Measurements from ENCODE around the gene EIF2AK2.

The EIF2AK2 gene

GRCh38 chr2:37189452-37190153, 32.8 kb upstream of the EIF2AK2 start:
- Histone ChIP-seq H3K36me3 (replicated peaks) (no peaks in the 10 kb centered on the region), H3K27me3 (ENCODE audit: low read depth) (no peaks in the 10 kb centered on the region), H3K4me3 (no peak overlapping the region), H3K9me3 (no peaks in the 10 kb centered on the region), H3K4me1 (peaks cover 9% of the 10 kb centered on the region)
- DNase-seq (ENCODE audit: low spot score in 2 of 2) = peak in 1 of 2 experiments; percentile 45
- in situ Hi-C loops (cut with MboI; ENCODE audit: low sequenced_read_pairs) = no loop called here

DNA sequence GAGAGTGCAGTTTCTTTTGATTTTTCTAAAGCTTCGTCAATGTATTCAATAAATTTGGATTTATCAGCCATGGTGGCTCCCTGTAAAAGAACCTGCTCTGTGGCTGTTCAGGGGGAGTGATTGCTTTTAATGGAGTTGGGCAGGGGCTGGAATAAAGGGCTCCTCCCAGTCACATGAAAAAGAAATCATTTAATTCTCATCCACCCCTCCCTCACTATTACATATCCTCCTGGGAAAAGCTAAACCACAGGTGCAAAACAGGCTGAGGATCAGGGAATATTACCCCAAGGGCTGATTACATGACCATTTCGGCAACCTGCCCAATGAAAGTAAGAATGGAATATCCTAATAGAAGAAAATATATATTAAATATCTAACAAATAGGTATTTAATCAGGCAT, 31.8 kb upstream of the EIF2AK2 start, which contains the start of gene SULT6B1:
Gene SULT6B1, minus strand, starts transcription at position 101 of the 400 bp plus-strand sequence. Its CDS starts 30 bp downstream, at position 71.
- Histone ChIP-seq H3K9me3 (no peaks in the 10 kb centered on the region), H3K27me3 (ENCODE audit: low read depth) (no peaks in the 10 kb centered on the region), H3K4me1 (peaks cover 9% of the 10 kb centered on the region), H3K4me3 (no peak within 1 kb of the TSS), H3K36me3 (replicated peaks) (no peaks in the 10 kb centered on the region)
- no peak for DNase-seq (ENCODE audit: low spot score in 2 of 2)
- in situ Hi-C loops (cut with MboI; ENCODE audit: low sequenced_read_pairs) = no loop called here

- no peaks in the 10 kb centered on the region for H3K9me3 ChIP-seq
- peaks cover 7% of the 10 kb centered on the region for H3K4me1 ChIP-seq
- in situ Hi-C loops (cut with MboI; ENCODE audit: low sequenced_read_pairs) = no loop called here
- H3K27me3 ChIP-seq (ENCODE audit: low read depth) = no peaks in the 10 kb centered on the region
- H3K36me3 ChIP-seq (replicated peaks) = no peaks in the 10 kb centered on the region
- no peak overlapping the region for H3K4me3 ChIP-seq
- DNase-seq (ENCODE audit: low spot score in 2 of 2) = peak in 1 of 2 experiments; percentile 91
These were observed 25.2 kb upstream of the EIF2AK2 start for GRCh38 chr2:37181726-37182684.

DNA sequence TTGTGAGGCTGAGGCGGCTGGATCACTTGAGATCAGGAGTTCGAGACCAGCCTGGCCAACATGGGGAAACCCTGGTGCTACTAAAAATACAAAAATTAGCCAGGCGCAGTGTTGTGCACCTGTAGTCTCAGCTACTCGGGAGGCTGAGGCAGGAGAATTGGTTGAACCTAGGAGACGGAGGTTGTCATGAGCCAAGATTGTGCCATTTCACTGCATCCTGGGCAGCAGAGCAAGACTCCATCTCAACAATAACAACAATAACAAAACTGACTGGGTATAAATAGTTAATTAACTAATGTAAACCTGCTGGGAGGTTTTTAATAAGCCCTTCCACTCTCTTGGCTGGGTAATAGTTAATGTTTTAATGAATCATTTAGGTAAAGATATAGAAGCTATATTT, 23.9 kb upstream of the EIF2AK2 start:
- no peak overlapping the region for H3K4me3 ChIP-seq
- H3K9me3 ChIP-seq = no peaks in the 10 kb centered on the region
- in situ Hi-C loops (cut with MboI; ENCODE audit: low sequenced_read_pairs) = no loop called here

GRCh38 chr2:37180006-37180639, 23.3 kb upstream of the EIF2AK2 start:
- H3K27me3 ChIP-seq (ENCODE audit: low read depth) = no peaks in the 10 kb centered on the region
- no peaks in the 10 kb centered on the region for H3K9me3 ChIP-seq
- DNase-seq (ENCODE audit: low spot score in 2 of 2) = no peak
- no peaks in the 10 kb centered on the region for H3K36me3 ChIP-seq (replicated peaks)
- in situ Hi-C loops (cut with MboI; ENCODE audit: low sequenced_read_pairs) = no loop called here
- H3K4me1 ChIP-seq = peaks cover 7% of the 10 kb centered on the region
- H3K4me3 ChIP-seq = no peak overlapping the region

More for the DNA sequence above, 23.9 kb upstream of the EIF2AK2 start:
- no peaks in the 10 kb centered on the region for H3K27me3 ChIP-seq (ENCODE audit: low read depth)
- H3K4me1 ChIP-seq = peaks cover 7% of the 10 kb centered on the region
- no peaks in the 10 kb centered on the region for H3K36me3 ChIP-seq (replicated peaks)
- no peak for DNase-seq (ENCODE audit: low spot score in 2 of 2)

DNA sequence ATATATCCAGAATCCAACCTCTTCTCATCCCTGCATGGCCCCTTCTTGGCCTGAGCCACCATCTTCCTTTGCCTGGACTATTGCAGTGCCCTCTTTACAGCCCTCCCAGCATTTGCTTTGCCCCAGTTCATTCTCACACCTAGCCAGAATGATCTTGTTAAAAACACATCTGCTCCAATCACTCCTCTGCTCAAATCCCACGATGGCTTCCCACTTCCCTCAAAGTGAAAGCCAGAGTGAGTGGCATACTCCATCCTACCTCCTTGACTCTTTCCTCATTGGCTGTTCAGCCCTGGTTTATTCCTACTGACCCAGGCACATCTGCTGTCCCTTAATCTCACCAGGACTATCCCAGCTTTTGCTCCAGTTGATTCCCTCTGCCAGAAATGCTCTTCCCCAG, 17.0 kb upstream of the EIF2AK2 start:
- H3K4me1 ChIP-seq = no peaks in the 10 kb centered on the region
- H3K4me3 ChIP-seq = no peak overlapping the region
- H3K9me3 ChIP-seq = no peaks in the 10 kb centered on the region
- no peak for DNase-seq (ENCODE audit: low spot score in 2 of 2)
- no peaks in the 10 kb centered on the region for H3K27me3 ChIP-seq (ENCODE audit: low read depth)
- in situ Hi-C loops (cut with MboI; ENCODE audit: low sequenced_read_pairs) = no loop called here
- no peaks in the 10 kb centered on the region for H3K36me3 ChIP-seq (replicated peaks)

GRCh38 chr2:37171624-37171950, 14.8 kb upstream of the EIF2AK2 start:
- H3K27me3 ChIP-seq (ENCODE audit: low read depth) = 0 out of 2 replicates have a peak, but pooled peaks cover 4% of the 10 kb centered on the region
- no peak overlapping the region for H3K4me3 ChIP-seq
- H3K9me3 ChIP-seq = no peaks in the 10 kb centered on the region
- no peak for DNase-seq (ENCODE audit: low spot score in 2 of 2)
- no peaks in the 10 kb centered on the region for H3K4me1 ChIP-seq
- in situ Hi-C loops (cut with MboI; ENCODE audit: low sequenced_read_pairs) = no loop called here
- no peaks in the 10 kb centered on the region; the same call in 1 of the 2 replicates for H3K36me3 ChIP-seq (replicated peaks)

DNA sequence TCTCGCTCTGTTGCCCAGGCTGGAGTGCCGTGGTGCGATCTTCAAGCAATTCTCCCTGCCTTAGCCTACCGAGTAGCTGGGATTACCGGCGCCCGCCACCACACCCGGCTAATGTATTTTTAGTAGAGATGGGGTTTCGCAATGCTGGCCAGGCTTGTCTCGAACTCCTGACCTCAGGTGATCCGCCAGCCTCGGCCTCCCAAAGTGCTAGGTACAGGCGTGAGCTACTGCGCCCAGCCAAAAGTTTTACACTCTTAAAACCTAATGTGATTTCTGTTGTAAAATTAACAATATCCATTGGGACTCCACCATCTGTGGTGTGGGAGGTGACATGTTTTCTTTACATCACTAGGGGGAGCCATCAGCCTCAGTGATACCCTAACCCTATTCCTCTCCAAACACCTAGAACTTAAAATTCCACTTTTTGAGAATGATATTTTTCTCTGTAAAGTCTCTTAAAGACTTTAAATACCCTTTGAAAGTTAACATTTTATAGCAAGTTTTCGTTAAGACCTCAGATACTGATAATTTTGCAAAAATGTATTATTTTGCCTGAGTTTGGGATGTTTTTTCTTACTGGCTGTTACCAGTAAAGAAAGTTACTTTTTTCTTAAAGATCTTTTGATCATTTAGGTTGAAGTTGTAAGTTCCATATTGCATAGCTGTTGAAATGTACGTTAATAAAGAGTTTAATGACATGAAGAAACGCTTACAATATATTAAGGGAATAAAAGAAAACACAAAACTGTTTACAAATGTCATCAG, 11.6 kb upstream of the EIF2AK2 start:
- Histone ChIP-seq H3K4me1 (no peaks in the 10 kb centered on the region), H3K9me3 (peaks cover 8% of the 10 kb centered on the region; the same call in 1 of the 2 replicates), H3K4me3 (no peak overlapping the region), H3K36me3 (replicated peaks) (no peaks in the 10 kb centered on the region; the same call in 1 of the 2 replicates), H3K27me3 (ENCODE audit: low read depth) (0 out of 2 replicates have a peak, but pooled peaks cover 4% of the 10 kb centered on the region)
- in situ Hi-C loops (cut with MboI; ENCODE audit: low sequenced_read_pairs) = no loop called here
- peak; percentile 59 to 69 for DNase-seq (ENCODE audit: low spot score in 2 of 2)

GRCh38 chr2:37167636-37168180, 10.9 kb upstream of the EIF2AK2 start:
- DNase-seq (ENCODE audit: low spot score in 2 of 2) = no peak
- H3K9me3 ChIP-seq = peaks cover 9% of the 10 kb centered on the region; the same call in 1 of the 2 replicates
- H3K36me3 ChIP-seq (replicated peaks) = no peaks in the 10 kb centered on the region; the same call in 1 of the 2 replicates
- no peak overlapping the region for H3K4me3 ChIP-seq
- H3K4me1 ChIP-seq = no peaks in the 10 kb centered on the region
- 0 out of 2 replicates have a peak, but pooled peaks cover 4% of the 10 kb centered on the region for H3K27me3 ChIP-seq (ENCODE audit: low read depth)
- in situ Hi-C loops (cut with MboI; ENCODE audit: low sequenced_read_pairs) = no loop called here

GRCh38 chr2:37164757-37165156, 8.0 kb upstream of the EIF2AK2 start:
- Histone ChIP-seq H3K27me3 (ENCODE audit: low read depth) (0 out of 2 replicates have a peak, but pooled peaks cover 4% of the 10 kb centered on the region), H3K4me1 (no peaks in the 10 kb centered on the region), H3K9me3 (peaks cover 9% of the 10 kb centered on the region; the same call in 1 of the 2 replicates), H3K4me3 (no peak overlapping the region), H3K36me3 (replicated peaks) (no peaks in the 10 kb centered on the region; the same call in 1 of the 2 replicates)
- in situ Hi-C loops (cut with MboI; ENCODE audit: low sequenced_read_pairs) = no loop called here
- DNase-seq (ENCODE audit: low spot score in 2 of 2) = no peak

GRCh38 chr2:37156071-37156856, 516 bp downstream of the EIF2AK2 start:
- Histone ChIP-seq H3K4me3 (peak overlapping the region; percentile 66), H3K27me3 (ENCODE audit: low read depth) (no peaks in the 10 kb centered on the region), H3K9me3 (no peaks in the 10 kb centered on the region), H3K4me1 (peaks cover 20% of the 10 kb centered on the region), H3K36me3 (replicated peaks) (peaks cover 4% of the 10 kb centered on the region)
- in situ Hi-C loops (cut with MboI; ENCODE audit: low sequenced_read_pairs) = no loop called here
- peak; percentile 71 to 79 for DNase-seq (ENCODE audit: low spot score in 2 of 2)

DNA sequence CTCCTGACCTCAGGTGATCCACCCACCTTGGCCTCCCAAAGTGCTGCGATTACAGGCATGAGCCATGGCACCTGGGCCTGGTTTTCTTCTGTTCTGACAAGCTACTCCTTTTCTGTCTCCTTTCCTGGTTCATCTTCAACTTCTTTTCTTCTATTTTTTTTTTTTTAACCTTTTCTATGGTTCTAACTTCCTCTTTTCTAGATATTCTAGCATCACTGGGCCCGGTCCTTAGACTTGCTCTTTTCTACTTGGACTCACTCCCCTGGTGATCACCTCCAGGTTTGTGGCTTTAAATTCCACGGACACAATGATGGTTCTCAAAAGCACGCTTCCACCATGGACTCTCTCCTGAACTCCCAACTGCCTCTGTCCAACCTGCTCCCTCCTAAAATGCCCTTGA, 2.0 kb downstream of the EIF2AK2 start:
- in situ Hi-C loops (cut with MboI; ENCODE audit: low sequenced_read_pairs) = no loop called here
- H3K4me3 ChIP-seq = no peak overlapping the region
- DNase-seq (ENCODE audit: low spot score in 2 of 2) = no peak

More for the DNA sequence above, 2.0 kb downstream of the EIF2AK2 start:
- Histone ChIP-seq H3K36me3 (replicated peaks) (peaks cover 5% of the 10 kb centered on the region), H3K9me3 (no peaks in the 10 kb centered on the region), H3K27me3 (ENCODE audit: low read depth) (no peaks in the 10 kb centered on the region), H3K4me1 (peaks cover 33% of the 10 kb centered on the region)

Data from HAP-1 (cell line).